ENCODE data around the gene LCT. TPM values are rescaled to one million over a fixed set of nuclear protein-coding genes. Genes with fewer than 3 reads are reported as not detected.

LCT gene
- total RNA-seq, 1 donor from 2014 or later: 0.19 TPM

- no peak for TF ChIP-seq CTCF (IDR thresholded peaks at IDR 0.05; ENCODE audit: unreplicated experiment)
- H3K4me3 Mint-ChIP-seq (ENCODE audit: low read depth): no peak overlapping the region
- no peaks in the 10 kb centered on the region for H3K27me3 Mint-ChIP-seq
- no peak overlapping the region for H3K27ac Mint-ChIP-seq
- no peaks in the 10 kb centered on the region for H3K9me3 Mint-ChIP-seq (ENCODE audit: low read depth)
- DNase-seq (ENCODE audit: low spot score, unreplicated experiment): no peak
- H3K4me1 Mint-ChIP-seq (ENCODE audit: low read depth): peaks cover 6% of the 10 kb centered on the region
- peaks cover 48% of the 10 kb centered on the region for H3K36me3 Mint-ChIP-seq (ENCODE audit: insufficient read depth)
Observed at GRCh38 chr2:135773319-135773718, 63.7 kb downstream of the LCT start.

GRCh38 chr2:135768863-135769262, 68.1 kb downstream of the LCT start:
- Mint-ChIP-seq H3K4me3 (ENCODE audit: low read depth) (no peak overlapping the region), H3K27me3 (no peaks in the 10 kb centered on the region), H3K9me3 (ENCODE audit: low read depth) (no peaks in the 10 kb centered on the region), H3K36me3 (ENCODE audit: insufficient read depth) (peaks cover 49% of the 10 kb centered on the region), H3K4me1 (ENCODE audit: low read depth) (peaks cover 6% of the 10 kb centered on the region), H3K27ac (peak overlapping the region; percentile 57)
- DNase-seq (ENCODE audit: low spot score, unreplicated experiment): no peak
- TF ChIP-seq CTCF (IDR thresholded peaks at IDR 0.05; ENCODE audit: unreplicated experiment): no peak

- Mint-ChIP-seq H3K4me3 (ENCODE audit: low read depth) (no peak overlapping the region), H3K36me3 (ENCODE audit: insufficient read depth) (peaks cover 30% of the 10 kb centered on the region), H3K27ac (peak overlapping the region; percentile 62), H3K27me3 (no peaks in the 10 kb centered on the region), H3K9me3 (ENCODE audit: low read depth) (no peaks in the 10 kb centered on the region), H3K4me1 (ENCODE audit: low read depth) (no peaks in the 10 kb centered on the region)
- DNase-seq (ENCODE audit: low spot score, unreplicated experiment): no peak
- TF ChIP-seq CTCF (IDR thresholded peaks at IDR 0.05; ENCODE audit: unreplicated experiment): no peak
Observed at GRCh38 chr2:135762530-135762929, 74.5 kb downstream of the LCT start.

GRCh38 chr2:135762022-135762421, 75.0 kb downstream of the LCT start:
- peaks cover 31% of the 10 kb centered on the region for H3K36me3 Mint-ChIP-seq (ENCODE audit: insufficient read depth)
- H3K9me3 Mint-ChIP-seq (ENCODE audit: low read depth): peaks cover under 1% of the 10 kb centered on the region
- H3K27ac Mint-ChIP-seq: no peak overlapping the region
- H3K4me3 Mint-ChIP-seq (ENCODE audit: low read depth): no peak overlapping the region
- TF ChIP-seq CTCF (IDR thresholded peaks at IDR 0.05; ENCODE audit: unreplicated experiment): no peak
- no peaks in the 10 kb centered on the region for H3K4me1 Mint-ChIP-seq (ENCODE audit: low read depth)
- H3K27me3 Mint-ChIP-seq: no peaks in the 10 kb centered on the region
- DNase-seq (ENCODE audit: low spot score, unreplicated experiment): no peak

- Mint-ChIP-seq H3K27ac (no peak overlapping the region), H3K27me3 (no peaks in the 10 kb centered on the region), H3K9me3 (ENCODE audit: low read depth) (peaks cover 11% of the 10 kb centered on the region), H3K4me1 (ENCODE audit: low read depth) (no peaks in the 10 kb centered on the region), H3K36me3 (ENCODE audit: insufficient read depth) (peaks cover 44% of the 10 kb centered on the region), H3K4me3 (ENCODE audit: low read depth) (no peak overlapping the region)
- DNase-seq (ENCODE audit: low spot score, unreplicated experiment): no peak
- TF ChIP-seq CTCF (IDR thresholded peaks at IDR 0.05; ENCODE audit: unreplicated experiment): no peak
Observed at GRCh38 chr2:135756692-135757091, 80.3 kb downstream of the LCT start.
